GM12801 (cell line): ENCODE data around the gene NUDT1.

Experiments
- CTCF ChIP-seq: IDR thresholded peaks from one replicate; pipeline ENCODE4 v1.5.1; 2011; ENCODE audit warnings: control low read depth; ENCODE audit not compliant: insufficient read length; ENCODE audit errors: extremely low read depth

Gene NUDT1

GRCh38 chr7:2214636-2215035, 27.4 kb upstream of the NUDT1 start:
- no peak for TF ChIP-seq CTCF

- no peak for TF ChIP-seq CTCF
Measured at GRCh38 chr7:2215851-2216250, 26.2 kb upstream of the NUDT1 start.

GRCh38 chr7:2217206-2217605, 24.8 kb upstream of the NUDT1 start:
- no peak for TF ChIP-seq CTCF

- TF ChIP-seq CTCF = no peak
Measured at GRCh38 chr7:2217716-2218443, 24.1 kb upstream of the NUDT1 start.

- TF ChIP-seq CTCF = no peak
Measured at GRCh38 chr7:2218444-2218785, 23.6 kb upstream of the NUDT1 start.

GRCh38 chr7:2219136-2219535, 22.9 kb upstream of the NUDT1 start:
- no peak for TF ChIP-seq CTCF

- no peak for TF ChIP-seq CTCF
Measured at GRCh38 chr7:2219606-2220005, 22.4 kb upstream of the NUDT1 start.
